ENCODE results near the gene MUC6. TPM values are rescaled to one million over a fixed set of nuclear protein-coding genes. Genes with fewer than 3 reads are reported as not detected.

The MUC6 gene
- total RNA-seq, 2 experiments from 2014 or later = not detected

GRCh38 chr11:1051356-1052132, 15.0 kb upstream of the MUC6 start:
- Mint-ChIP-seq H3K9me3 (no peaks in the 10 kb centered on the region), H3K27me3 (peaks cover 2% of the 10 kb centered on the region), H3K4me3 (no peak overlapping the region), H3K36me3 (ENCODE audit: low read depth) (no peaks in the 10 kb centered on the region), H3K4me1 (no peaks in the 10 kb centered on the region), H3K27ac (no peak overlapping the region)
- POLR2A ChIA-PET = no interaction called here
- DNase-seq = no peak
- CTCF ChIA-PET = interaction anchor here (1.4 kb wide), 1 partner anchor 203 kb away, joined by 5 read pairs; no protein-coding TSS in a partner anchor

GRCh38 chr11:1050581-1051355, 14.2 kb upstream of the MUC6 start:
- H3K4me1 Mint-ChIP-seq = no peaks in the 10 kb centered on the region
- H3K9me3 Mint-ChIP-seq = no peaks in the 10 kb centered on the region
- H3K36me3 Mint-ChIP-seq (ENCODE audit: low read depth) = no peaks in the 10 kb centered on the region
- ChIA-PET POLR2A (no interaction called here), CTCF (interaction anchor here (0.6 to 1.4 kb wide), 3 partner anchors 141 to 202 kb away, joined by 3 to 5 read pairs (median 3); no protein-coding TSS in a partner anchor)
- H3K4me3 Mint-ChIP-seq = no peak overlapping the region
- peaks cover 2% of the 10 kb centered on the region for H3K27me3 Mint-ChIP-seq
- H3K27ac Mint-ChIP-seq = no peak overlapping the region
- DNase-seq = peak; percentile 67

- no peaks in the 10 kb centered on the region for H3K9me3 Mint-ChIP-seq
- POLR2A ChIA-PET = no interaction called here
- no peak for DNase-seq
- H3K4me1 Mint-ChIP-seq = no peaks in the 10 kb centered on the region
- no peak overlapping the region for H3K27ac Mint-ChIP-seq
- CTCF ChIA-PET = interaction anchor here (0.6 kb wide), 2 partner anchors 140 to 199 kb away, joined by 3 read pairs; no protein-coding TSS in a partner anchor
- H3K36me3 Mint-ChIP-seq (ENCODE audit: low read depth) = no peaks in the 10 kb centered on the region
- peaks cover 2% of the 10 kb centered on the region for H3K27me3 Mint-ChIP-seq
- H3K4me3 Mint-ChIP-seq = no peak overlapping the region
Measured at GRCh38 chr11:1049911-1050580, 13.5 kb upstream of the MUC6 start.

GRCh38 chr11:1049431-1049891, 12.9 kb upstream of the MUC6 start:
- H3K9me3 Mint-ChIP-seq = no peaks in the 10 kb centered on the region
- no peaks in the 10 kb centered on the region for H3K4me1 Mint-ChIP-seq

GRCh38 chr11:1049071-1049405, 12.5 kb upstream of the MUC6 start:
- Mint-ChIP-seq H3K4me1 (no peaks in the 10 kb centered on the region), H3K27me3 (peaks cover 2% of the 10 kb centered on the region), H3K36me3 (ENCODE audit: low read depth) (no peaks in the 10 kb centered on the region), H3K27ac (no peak overlapping the region), H3K9me3 (no peaks in the 10 kb centered on the region), H3K4me3 (no peak overlapping the region)
- ChIA-PET CTCF (no interaction called here), POLR2A (no interaction called here)
- DNase-seq = no peak

More at GRCh38 chr11:1049431-1049891, 12.9 kb upstream of the MUC6 start:
- H3K36me3 Mint-ChIP-seq (ENCODE audit: low read depth) = no peaks in the 10 kb centered on the region
- H3K27ac Mint-ChIP-seq = no peak overlapping the region
- ChIA-PET POLR2A (no interaction called here), CTCF (no interaction called here)
- H3K27me3 Mint-ChIP-seq = peaks cover 2% of the 10 kb centered on the region
- DNase-seq = no peak
- no peak overlapping the region for H3K4me3 Mint-ChIP-seq

GRCh38 chr11:1048375-1049070, 12.0 kb upstream of the MUC6 start:
- no peaks in the 10 kb centered on the region for H3K36me3 Mint-ChIP-seq (ENCODE audit: low read depth)
- no peak overlapping the region for H3K4me3 Mint-ChIP-seq
- no peaks in the 10 kb centered on the region for H3K4me1 Mint-ChIP-seq
- peaks cover 2% of the 10 kb centered on the region for H3K27me3 Mint-ChIP-seq
- no peak for DNase-seq
- no peak overlapping the region for H3K27ac Mint-ChIP-seq
- ChIA-PET POLR2A (no interaction called here), CTCF (no interaction called here)
- no peaks in the 10 kb centered on the region for H3K9me3 Mint-ChIP-seq

- DNase-seq = no peak
- Mint-ChIP-seq H3K4me1 (no peaks in the 10 kb centered on the region), H3K9me3 (no peaks in the 10 kb centered on the region), H3K27ac (no peak overlapping the region), H3K36me3 (ENCODE audit: low read depth) (no peaks in the 10 kb centered on the region), H3K4me3 (no peak overlapping the region), H3K27me3 (peaks cover 2% of the 10 kb centered on the region)
- ChIA-PET POLR2A (no interaction called here), CTCF (no interaction called here)
Measured at GRCh38 chr11:1047595-1048156, 11.2 kb upstream of the MUC6 start.

GRCh38 chr11:1044160-1044559, 7.6 kb upstream of the MUC6 start:
- Mint-ChIP-seq H3K27me3 (peaks cover 2% of the 10 kb centered on the region), H3K9me3 (no peaks in the 10 kb centered on the region), H3K4me1 (no peaks in the 10 kb centered on the region), H3K27ac (no peak overlapping the region), H3K4me3 (no peak overlapping the region), H3K36me3 (ENCODE audit: low read depth) (no peaks in the 10 kb centered on the region)
- POLR2A ChIA-PET = no interaction called here
- DNase-seq = no peak
- CTCF ChIA-PET = no interaction called here

- H3K4me3 Mint-ChIP-seq = no peak overlapping the region
- no peaks in the 10 kb centered on the region for H3K36me3 Mint-ChIP-seq (ENCODE audit: low read depth)
- POLR2A ChIA-PET = no interaction called here
- H3K27me3 Mint-ChIP-seq = peaks cover 2% of the 10 kb centered on the region
- no peak overlapping the region for H3K27ac Mint-ChIP-seq
- no peaks in the 10 kb centered on the region for H3K4me1 Mint-ChIP-seq
- no peak for DNase-seq
- H3K9me3 Mint-ChIP-seq = no peaks in the 10 kb centered on the region
- CTCF ChIA-PET = no interaction called here
Measured at GRCh38 chr11:1043563-1044096, 7.1 kb upstream of the MUC6 start.

- CTCF ChIA-PET = interaction anchor here (0.5 to 0.7 kb wide), 2 partner anchors 219 to 978 kb away, joined by 3 read pairs; no protein-coding TSS in a partner anchor
- no peak for DNase-seq
Measured at GRCh38 chr11:1042626-1043562, 6.4 kb upstream of the MUC6 start.

GRCh38 chr11:1041936-1042608, 5.6 kb upstream of the MUC6 start:
- Mint-ChIP-seq H3K36me3 (ENCODE audit: low read depth) (no peaks in the 10 kb centered on the region), H3K27ac (no peak overlapping the region), H3K4me1 (no peaks in the 10 kb centered on the region), H3K27me3 (peaks cover 2% of the 10 kb centered on the region), H3K4me3 (no peak overlapping the region), H3K9me3 (no peaks in the 10 kb centered on the region)
- no peak for DNase-seq
- ChIA-PET POLR2A (no interaction called here), CTCF (interaction anchor here (0.5 to 0.7 kb wide), 3 partner anchors 38 to 979 kb away, joined by 3 read pairs; no protein-coding TSS in a partner anchor)

More at GRCh38 chr11:1042626-1043562, 6.4 kb upstream of the MUC6 start:
- Mint-ChIP-seq H3K4me1 (no peaks in the 10 kb centered on the region), H3K27ac (no peak overlapping the region), H3K27me3 (peaks cover 2% of the 10 kb centered on the region), H3K9me3 (no peaks in the 10 kb centered on the region), H3K4me3 (no peak overlapping the region), H3K36me3 (ENCODE audit: low read depth) (no peaks in the 10 kb centered on the region)
- POLR2A ChIA-PET = no interaction called here

Measured in activated CD4-positive, alpha-beta T cell treated with anti-CD3 and anti-CD28 coated beads, Interleukin-2, amount 10 ng/mL, durations not matched to agents 7 days and 5 days (primary cell).